Measurements from ENCODE around the gene TOMT. TPM values are rescaled to one million over a fixed set of nuclear protein-coding genes. Genes with fewer than 3 reads are reported as not detected.

The TOMT gene
- total RNA-seq, 1 experiment from 2014 or later, result not detected

DNA sequence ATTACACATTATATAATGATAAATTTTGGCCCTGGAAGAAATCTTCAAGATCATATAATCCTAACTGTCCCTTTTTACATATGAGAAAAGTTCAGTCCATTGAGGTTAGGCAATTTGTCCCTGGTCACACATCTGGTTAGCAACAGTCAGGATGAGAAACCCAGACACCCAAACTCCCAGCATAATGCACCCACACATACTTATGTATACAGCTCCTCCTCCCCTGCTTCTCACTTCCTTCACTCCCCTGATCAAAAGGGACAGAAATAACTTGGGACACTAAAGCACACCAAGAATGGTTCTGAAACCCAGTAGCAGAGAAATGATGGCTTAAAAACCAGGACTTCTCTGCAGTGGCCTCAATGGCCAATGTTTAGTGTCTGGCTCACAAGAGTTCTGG, 36.5 kb upstream of the TOMT start:
- DNase-seq (ENCODE audit: low read depth, low spot score), result no peak
- no peak for ATAC-seq
- no peaks in the 10 kb centered on the region for H3K27me3 ChIP-seq (ENCODE audit: insufficient read depth, low read length)
- H3K9me3 ChIP-seq (ENCODE audit: control insufficient read depth in 1 of 2, insufficient read depth in 1 of 2, low read depth in 1 of 2, low read length in 2 of 2), result no peaks in the 10 kb centered on the region
- peak overlapping the region; percentile 50 for H3K9ac ChIP-seq (ENCODE audit: low read length)
- TF ChIP-seq, protein P1, sequence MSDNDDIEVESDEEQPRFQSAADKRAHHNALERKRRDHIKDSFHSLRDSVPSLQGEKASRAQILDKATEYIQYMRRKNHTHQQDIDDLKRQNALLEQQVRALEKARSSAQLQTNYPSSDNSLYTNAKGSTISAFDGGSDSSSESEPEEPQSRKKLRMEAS (IDR thresholded peaks at IDR 0.05), result no peak
- TF ChIP-seq POLR2AphosphoS5 (IDR thresholded peaks at IDR 0.05; ENCODE audit: low read depth, low read length) (no peak), SP1 (IDR thresholded peaks at IDR 0.05; ENCODE audit: low read depth) (no peak), ZFX (IDR thresholded peaks at IDR 0.05) (no peak), ELF1 (IDR thresholded peaks at IDR 0.05; ENCODE audit: borderline replicate concordance, low read depth) (no peak), SRF (IDR thresholded peaks at IDR 0.05; ENCODE audit: low read depth) (no peak), SIN3A (IDR thresholded peaks at IDR 0.05; ENCODE audit: low read depth) (no peak), CEBPB (IDR thresholded peaks at IDR 0.05; ENCODE audit: low read depth) (no peak), FOSL1 (IDR thresholded peaks at IDR 0.05; ENCODE audit: low read depth) (no peak), ZNF274 (IDR thresholded peaks at IDR 0.05; ENCODE audit: low read depth, low read length) (no peak), RAD21 (IDR thresholded peaks at IDR 0.05; ENCODE audit: low read depth) (no peak), TCF7L2 (IDR thresholded peaks at IDR 0.05; ENCODE audit: borderline replicate concordance, extremely low read depth, insufficient read depth, insufficient read length) (no peak), YY1 (IDR thresholded peaks at IDR 0.05; ENCODE audit: extremely low read depth, insufficient replicate concordance, low read depth, low read length) (no peak), EZH2phosphoT487 (IDR thresholded peaks at IDR 0.05; ENCODE audit: borderline replicate concordance) (no peak), JUND (IDR thresholded peaks at IDR 0.05) (no peak)
- TF ChIP-seq, protein P2, sequence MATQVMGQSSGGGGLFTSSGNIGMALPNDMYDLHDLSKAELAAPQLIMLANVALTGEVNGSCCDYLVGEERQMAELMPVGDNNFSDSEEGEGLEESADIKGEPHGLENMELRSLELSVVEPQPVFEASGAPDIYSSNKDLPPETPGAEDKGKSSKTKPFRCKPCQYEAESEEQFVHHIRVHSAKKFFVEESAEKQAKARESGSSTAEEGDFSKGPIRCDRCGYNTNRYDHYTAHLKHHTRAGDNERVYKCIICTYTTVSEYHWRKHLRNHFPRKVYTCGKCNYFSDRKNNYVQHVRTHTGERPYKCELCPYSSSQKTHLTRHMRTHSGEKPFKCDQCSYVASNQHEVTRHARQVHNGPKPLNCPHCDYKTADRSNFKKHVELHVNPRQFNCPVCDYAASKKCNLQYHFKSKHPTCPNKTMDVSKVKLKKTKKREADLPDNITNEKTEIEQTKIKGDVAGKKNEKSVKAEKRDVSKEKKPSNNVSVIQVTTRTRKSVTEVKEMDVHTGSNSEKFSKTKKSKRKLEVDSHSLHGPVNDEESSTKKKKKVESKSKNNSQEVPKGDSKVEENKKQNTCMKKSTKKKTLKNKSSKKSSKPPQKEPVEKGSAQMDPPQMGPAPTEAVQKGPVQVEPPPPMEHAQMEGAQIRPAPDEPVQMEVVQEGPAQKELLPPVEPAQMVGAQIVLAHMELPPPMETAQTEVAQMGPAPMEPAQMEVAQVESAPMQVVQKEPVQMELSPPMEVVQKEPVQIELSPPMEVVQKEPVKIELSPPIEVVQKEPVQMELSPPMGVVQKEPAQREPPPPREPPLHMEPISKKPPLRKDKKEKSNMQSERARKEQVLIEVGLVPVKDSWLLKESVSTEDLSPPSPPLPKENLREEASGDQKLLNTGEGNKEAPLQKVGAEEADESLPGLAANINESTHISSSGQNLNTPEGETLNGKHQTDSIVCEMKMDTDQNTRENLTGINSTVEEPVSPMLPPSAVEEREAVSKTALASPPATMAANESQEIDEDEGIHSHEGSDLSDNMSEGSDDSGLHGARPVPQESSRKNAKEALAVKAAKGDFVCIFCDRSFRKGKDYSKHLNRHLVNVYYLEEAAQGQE (IDR thresholded peaks at IDR 0.05; ENCODE audit: low read depth), result no peak
- TF ChIP-seq, protein P3, sequence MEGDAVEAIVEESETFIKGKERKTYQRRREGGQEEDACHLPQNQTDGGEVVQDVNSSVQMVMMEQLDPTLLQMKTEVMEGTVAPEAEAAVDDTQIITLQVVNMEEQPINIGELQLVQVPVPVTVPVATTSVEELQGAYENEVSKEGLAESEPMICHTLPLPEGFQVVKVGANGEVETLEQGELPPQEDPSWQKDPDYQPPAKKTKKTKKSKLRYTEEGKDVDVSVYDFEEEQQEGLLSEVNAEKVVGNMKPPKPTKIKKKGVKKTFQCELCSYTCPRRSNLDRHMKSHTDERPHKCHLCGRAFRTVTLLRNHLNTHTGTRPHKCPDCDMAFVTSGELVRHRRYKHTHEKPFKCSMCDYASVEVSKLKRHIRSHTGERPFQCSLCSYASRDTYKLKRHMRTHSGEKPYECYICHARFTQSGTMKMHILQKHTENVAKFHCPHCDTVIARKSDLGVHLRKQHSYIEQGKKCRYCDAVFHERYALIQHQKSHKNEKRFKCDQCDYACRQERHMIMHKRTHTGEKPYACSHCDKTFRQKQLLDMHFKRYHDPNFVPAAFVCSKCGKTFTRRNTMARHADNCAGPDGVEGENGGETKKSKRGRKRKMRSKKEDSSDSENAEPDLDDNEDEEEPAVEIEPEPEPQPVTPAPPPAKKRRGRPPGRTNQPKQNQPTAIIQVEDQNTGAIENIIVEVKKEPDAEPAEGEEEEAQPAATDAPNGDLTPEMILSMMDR (IDR thresholded peaks at IDR 0.05 in 2 of 3, conservative IDR thresholded peaks at IDR 0.05 in 1 of 3; ENCODE audit: borderline replicate concordance in 1 of 3, insufficient read depth in 1 of 3, low read depth in 2 of 3, low read length in 2 of 3), result no peak
- intact Hi-C loops (cut with micrococcal nuclease), result no loop called here
- peak overlapping the region; percentile 43; the same call in 1 of the 2 replicates for H3K27ac ChIP-seq (ENCODE audit: low read depth, low read length)
- H2AFZ ChIP-seq (ENCODE audit: low read depth, low read length, poor library complexity, severe bottlenecking), result no peak overlapping the region
- no peak overlapping the region for H3K4me3 ChIP-seq (replicated peaks in 1 of 2; ENCODE audit: low read depth in 1 of 2, low read length in 2 of 2)
- no TSS peak for BruUV-seq (replicated peaks)
- H4K20me1 ChIP-seq (ENCODE audit: insufficient read depth), result no peaks in the 10 kb centered on the region
- H3K4me2 ChIP-seq (ENCODE audit: low read length), result peak overlapping the region; percentile 66
- H3K36me3 ChIP-seq (ENCODE audit: control insufficient read depth in 1 of 2, insufficient read depth in 2 of 2, low read length in 2 of 2), result peaks cover 2 to 7% of the 10 kb centered on the region in 2 experiments; a peak in 3 of 4 replicates
- H3K9me2 ChIP-seq (ENCODE audit: insufficient read depth), result no peaks in the 10 kb centered on the region
- H3K79me2 ChIP-seq (ENCODE audit: insufficient read depth, low read length), result peaks cover 91% of the 10 kb centered on the region
- peaks cover 48 to 53% of the 10 kb centered on the region in 2 experiments for H3K4me1 ChIP-seq (ENCODE audit: control insufficient read depth in 1 of 2, insufficient read depth in 2 of 2, low read length in 2 of 2)
- CTCF ChIA-PET, result no interaction called here
- RAD21 ChIA-PET (ENCODE audit: low non-redundant PET in 1 of 2, low total read pairs in 2 of 2, uncharacterized antibody in 2 of 2, unreplicated experiment in 2 of 2), result no interaction called here
- POLR2A ChIA-PET, result interaction anchor here (1.1 kb wide), 1 partner anchor 43 kb away, joined by 3 read pairs; the partner anchor contains the start of gene ANAPC15

All from HCT116 (cell line).